GM10266 (cell line): ENCODE measurements around the gene POLR1G.
"Not testable (repeated sequence)": the region's sequence is repeated elsewhere in the genome, so short reads cannot be mapped to it uniquely, and the experiment has no call there.

Source experiments
- DNase-seq: peaks from one replicate; pipeline ENCODE4 v3.0.0; 2012; ENCODE audit errors: extremely low spot score
- CTCF ChIP-seq: IDR thresholded peaks from 2 replicates; pipeline ENCODE4 v1.5.1; 2012; ENCODE audit warnings: mild to moderate bottlenecking, low read depth; ENCODE audit not compliant: control insufficient read depth, insufficient read depth; ENCODE audit errors: missing control alignments

POLR1G gene

GRCh38 chr19:45402298-45403061, 4.0 kb upstream of the POLR1G start:
- DNase-seq, result no peak
- peak; percentile 50 for TF ChIP-seq CTCF

GRCh38 chr19:45403272-45403671, 3.2 kb upstream of the POLR1G start:
- TF ChIP-seq CTCF, result no peak

GRCh38 chr19:45403781-45404556, 2.5 kb upstream of the POLR1G start:
- peak; percentile 85 for DNase-seq
- peak; percentile 55 for TF ChIP-seq CTCF

More at GRCh38 chr19:45403272-45403671, 3.2 kb upstream of the POLR1G start:
- DNase-seq, result no peak

GRCh38 chr19:45404557-45405434, 1.6 kb upstream of the POLR1G start, which contains the start of gene PPP1R13L:
TSS of gene PPP1R13L (minus strand) at chr19:45405069. CDS start at chr19:45398318, 6,751 bp downstream.
- TF ChIP-seq CTCF, result no peak

GRCh38 chr19:45405435-45406225, 814 bp upstream of the POLR1G start:
- no peak for TF ChIP-seq CTCF
- peak; percentile 89 for DNase-seq

More at GRCh38 chr19:45404557-45405434, 1.6 kb upstream of the POLR1G start, which contains the start of gene PPP1R13L:
- DNase-seq, result peak; percentile 86

GRCh38 chr19:45407091-45407375, 589 bp downstream of the POLR1G start:
- no peak for DNase-seq
- no peak for TF ChIP-seq CTCF

GRCh38 chr19:45407585-45407984, 1.1 kb downstream of the POLR1G start:
- DNase-seq, result not testable (repeated sequence)
